AG09309 (cell line): ENCODE results near the gene SALL3.

Experiments used
- DNase-seq: peaks from one replicate; pipeline ENCODE4 v3.0.0-alpha.2; 2010; ENCODE audit warnings: low read depth
- H3K4me3 ChIP-seq: 2 replicates; pipeline ENCODE4 v1.5.1; 2011; ENCODE audit warnings: mild to moderate bottlenecking, low read depth, low read length, moderate library complexity; ENCODE audit not compliant: control insufficient read depth
- CTCF ChIP-seq: IDR thresholded peaks from 2 replicates; pipeline ENCODE4 v1.5.1; 2011; ENCODE audit warnings: mild to moderate bottlenecking, low read depth, low read length, inconsistent platforms; ENCODE audit not compliant: insufficient read depth, control insufficient read depth; ENCODE audit errors: missing control alignments

SALL3 gene

GRCh38 chr18:79000997-79001396 is 21.4 kb downstream of the SALL3 start:
- no peak overlapping the region for H3K4me3 ChIP-seq
- no peak for DNase-seq
- TF ChIP-seq CTCF = no peak

- TF ChIP-seq CTCF = no peak
- DNase-seq = no peak
Measured at GRCh38 chr18:79005653-79006052, 26.0 kb downstream of the SALL3 start.

GRCh38 chr18:79006106-79006795 is 26.6 kb downstream of the SALL3 start:
- TF ChIP-seq CTCF = no peak
- DNase-seq = no peak
- H3K4me3 ChIP-seq = no peak overlapping the region

More at GRCh38 chr18:79005653-79006052, 26.0 kb downstream of the SALL3 start:
- no peak overlapping the region for H3K4me3 ChIP-seq

GRCh38 chr18:79007440-79007839 is 27.8 kb downstream of the SALL3 start:
- no peak for TF ChIP-seq CTCF
- no peak for DNase-seq
- no peak overlapping the region for H3K4me3 ChIP-seq

- DNase-seq = no peak
- H3K4me3 ChIP-seq = no peak overlapping the region
- TF ChIP-seq CTCF = no peak
Measured at GRCh38 chr18:79008356-79008940, 28.8 kb downstream of the SALL3 start.

- no peak overlapping the region for H3K4me3 ChIP-seq
- DNase-seq = no peak
- no peak for TF ChIP-seq CTCF
Measured at GRCh38 chr18:79010802-79011201, 31.2 kb downstream of the SALL3 start.
